ENCODE data around the gene MIA3. TPM values are rescaled to one million over a fixed set of nuclear protein-coding genes. Genes with fewer than 3 reads are reported as not detected.

Gene MIA3
- total RNA-seq, 1 donor from 2014 or later = 32.7 TPM

Other genes with a start within 250 kb of the MIA3 start
- not detected in 2 replicates for gene HHIPL2, start 70.0 kb upstream of the MIA3 start, total RNA-seq
- 2.0 and 2.4 TPM in 2 replicates for gene TAF1A, start 28.2 kb upstream of the MIA3 start, total RNA-seq
- 28.3 and 33.9 TPM in 2 replicates for gene AIDA, start 94.4 kb downstream of the MIA3 start, total RNA-seq
- 27.0 and 34.5 TPM in 2 replicates for gene BROX, start 94.5 kb downstream of the MIA3 start, total RNA-seq
- not detected in 2 replicates for gene FAM177B, start 119.1 kb downstream of the MIA3 start, total RNA-seq
- gene DISP1, start 196.9 kb downstream of the MIA3 start, total RNA-seq = 0.65 and 0.79 TPM in 2 replicates